GM12878 (cell line): Measurements from ENCODE around the gene ZMIZ1. TPM values are rescaled to one million over a fixed set of nuclear protein-coding genes. Genes with fewer than 3 reads are reported as not detected.

Experiments used
- ATAC-seq: fragments of 200-7000 bp; cut with Tn5 transposase; 3 replicates; pipeline ENCODE4 v1.9.1; 2020; ENCODE audit warnings: mild to moderate bottlenecking, moderate library complexity
- BruUV-seq: library from RNA; stranded (reverse); fragments of 400-500 nt; replicated peaks from 2 replicates; lab custom pipeline; 2021; lab: Mats Ljungman, UMichigan
- CTCF ChIA-PET: fragments of 300-600 bp; sonication (Branson Sonifier 250); formaldehyde crosslinking; extraction: SDS; loops from one replicate; lab custom pipeline; 2021; ENCODE audit warnings: inconsistent platforms; lab: Yijun Ruan, JAX
- POLR2A ChIA-PET: fragments of 350-600 bp; formaldehyde crosslinking; extraction: SDS; loops from one replicate; lab custom pipeline; 2021; ENCODE audit warnings: inconsistent platforms; lab: Charles Lee
- RAD21 ChIA-PET: fragments of 300-600 bp; sonication (Branson Sonifier 250); formaldehyde crosslinking; loops from one replicate; lab custom pipeline; 2023; ENCODE audit warnings: antibody characterized with exemption; ENCODE audit not compliant: unreplicated experiment; lab: Charles Lee
- SMC1A ChIA-PET: fragments of 300-600 bp; sonication (Branson Sonifier 250); formaldehyde crosslinking; loops from one replicate; lab custom pipeline; 2023; ENCODE audit not compliant: unreplicated experiment, uncharacterized antibody; lab: Charles Lee
- DNase-seq: peaks from one replicate; pipeline ENCODE4 v3.0.0-alpha.2; 2011; ENCODE audit warnings: low read depth, low spot score
- FAIRE-seq: peaks from 3 replicates; lab custom pipeline; 2011; peaks lifted over from hg19 to GRCh38; lab: Jason Lieb, UNC
- H2AFZ ChIP-seq: 2 replicates; pipeline ENCODE4 v1.6.0; 2011; ENCODE audit warnings: low read depth, low read length, control low read depth; ENCODE audit not compliant: control insufficient read depth
- H3K27ac ChIP-seq: 2 replicates; pipeline ENCODE4 v1.5.1; 2011; ENCODE audit warnings: control low read depth; ENCODE audit not compliant: control insufficient read depth, insufficient read depth
- H3K27me3 ChIP-seq, 2 experiments: replicated peaks in 1 of 2; 2 replicates each; pipeline versions ENCODE4 v1.6.0 to v1.6.1; 2011; ENCODE audit warnings: low read length in 1 of 2; ENCODE audit not compliant: control insufficient read depth in 2 of 2, insufficient read depth in 2 of 2
- H3K36me3 ChIP-seq, 2 experiments: 2 replicates each; pipeline ENCODE4 v1.5.1; 2011; ENCODE audit warnings: low read length in 1 of 2; ENCODE audit not compliant: control insufficient read depth in 2 of 2, insufficient read depth in 2 of 2
- H3K4me1 ChIP-seq: 2 replicates; pipeline ENCODE4 v1.6.1; 2011; ENCODE audit warnings: mild to moderate bottlenecking, low read length, moderate library complexity, mixed read lengths; ENCODE audit not compliant: control insufficient read depth, insufficient read depth
- H3K4me2 ChIP-seq: 2 replicates; pipeline ENCODE4 v1.6.0; 2011; ENCODE audit warnings: control low read depth; ENCODE audit not compliant: control insufficient read depth, insufficient read depth
- H3K4me3 ChIP-seq: fragments of 200-600 bp; sonication (generic); 2 replicates; pipeline ENCODE4 v1.5.1; 2016
- H3K79me2 ChIP-seq: 2 replicates; pipeline ENCODE4 v1.6.0; 2011; ENCODE audit warnings: low read length; ENCODE audit not compliant: control insufficient read depth, insufficient read depth
- H3K9ac ChIP-seq: 2 replicates; pipeline ENCODE4 v1.8.0; 2011; ENCODE audit warnings: low read length, control low read depth, mixed read lengths; ENCODE audit not compliant: control insufficient read depth, insufficient read depth
- H3K9me3 ChIP-seq: replicated peaks from 3 replicates; pipeline ENCODE4 v1.5.1; 2011; ENCODE audit warnings: mild to moderate bottlenecking, low read length; ENCODE audit not compliant: control insufficient read depth, insufficient read depth
- H4K20me1 ChIP-seq: 2 replicates; pipeline ENCODE4 v1.6.0; 2011; ENCODE audit not compliant: control insufficient read depth, insufficient read depth
- ATF7 ChIP-seq: fragments of 450-650 bp; IDR thresholded peaks from 2 replicates; pipeline ENCODE4 v1.6.1; 2016; ENCODE audit warnings: low read depth, mild to moderate bottlenecking
- BCL11A ChIP-seq: IDR thresholded peaks from 2 replicates; pipeline ENCODE4 v1.6.1; 2011; ENCODE audit warnings: low read depth, low read length
- BHLHE40 ChIP-seq, 2 experiments: fragments of 450-650 bp in 1 of 2; IDR thresholded peaks; 2 replicates each; pipeline ENCODE4 v1.6.1; 2011 to 2017; ENCODE audit warnings: low read depth in 2 of 2, borderline replicate concordance in 1 of 2, improper control_type of control experiment in 1 of 2, low read length in 1 of 2, mild to moderate bottlenecking in 1 of 2
- CBX5 ChIP-seq: sonication (generic); IDR thresholded peaks from 2 replicates; pipeline ENCODE4 v1.6.1; 2016; ENCODE audit warnings: low read depth, moderate library complexity, mild to moderate bottlenecking, inconsistent platforms
- CHD2 ChIP-seq: IDR thresholded peaks from 2 replicates; pipeline ENCODE4 v1.6.1; 2011; ENCODE audit warnings: low read depth, low read length, improper control_type of control experiment, borderline replicate concordance
- FOXM1 ChIP-seq: IDR thresholded peaks from 2 replicates; pipeline ENCODE4 v1.6.1; 2012; ENCODE audit warnings: low read depth, mild to moderate bottlenecking, inconsistent platforms, low read length, moderate library complexity
- GATAD2B ChIP-seq: fragments of 450-650 bp; conservative IDR thresholded peaks from 2 replicates; pipeline ENCODE4 v1.6.1; 2017; ENCODE audit warnings: low read depth, mild to moderate bottlenecking, moderate library complexity
- IRF4 ChIP-seq: IDR thresholded peaks from 2 replicates; pipeline ENCODE4 v1.6.1; 2011; ENCODE audit warnings: low read depth, low read length
- PAX5 ChIP-seq: IDR thresholded peaks from 2 replicates; pipeline ENCODE4 v1.6.1; 2011; ENCODE audit warnings: low read depth, low read length, borderline replicate concordance
- POU2F2 ChIP-seq: IDR thresholded peaks from 3 replicates; pipeline ENCODE4 v1.6.1; 2011; ENCODE audit warnings: low read depth, mild to moderate bottlenecking, low read length, borderline replicate concordance
- RAD51 ChIP-seq: fragments of 450-650 bp; IDR thresholded peaks from 2 replicates; pipeline ENCODE4 v1.6.1; 2016; ENCODE audit warnings: moderate library complexity, mild to moderate bottlenecking, inconsistent platforms
- RELA ChIP-seq: fragments of 450-650 bp; IDR thresholded peaks from 2 replicates; pipeline ENCODE4 v1.8.0; 2014; ENCODE audit warnings: borderline replicate concordance; ENCODE audit not compliant: partially characterized antibody
- SMC3 ChIP-seq: IDR thresholded peaks from 2 replicates; pipeline ENCODE4 v1.6.1; 2011; ENCODE audit warnings: low read length, improper control_type of control experiment, borderline replicate concordance
- SPI1 ChIP-seq: IDR thresholded peaks from 2 replicates; pipeline ENCODE4 v1.6.1; 2011; ENCODE audit warnings: low read depth, mild to moderate bottlenecking, low read length, moderate library complexity, borderline replicate concordance; ENCODE audit not compliant: insufficient read depth
- SRF ChIP-seq, 2 experiments: IDR thresholded peaks; 2 replicates each; pipeline ENCODE4 v1.6.1; 2011; ENCODE audit warnings: low read depth in 2 of 2, low read length in 2 of 2, mild to moderate bottlenecking in 1 of 2, moderate library complexity in 1 of 2
- STAT3 ChIP-seq: IDR thresholded peaks from 2 replicates; pipeline ENCODE4 v1.6.1; 2011; ENCODE audit warnings: low read depth, low read length, improper control_type of control experiment
- TBL1XR1 ChIP-seq: IDR thresholded peaks from 2 replicates; pipeline ENCODE4 v1.6.1; 2012; ENCODE audit warnings: low read depth, low read length, improper control_type of control experiment
- YY1 ChIP-seq: IDR thresholded peaks from 2 replicates; pipeline ENCODE4 v1.6.1; 2011; ENCODE audit warnings: low read depth, mild to moderate bottlenecking, low read length
- ZNF217 ChIP-seq: fragments of 450-650 bp; IDR thresholded peaks from 2 replicates; pipeline ENCODE4 v1.6.1; 2017; ENCODE audit warnings: antibody characterized with exemption, mild to moderate bottlenecking
- WGBS: methylation state at CpG from one replicate; pipeline ENCODE4 v1.1.6; 2016; ENCODE audit warnings: low lambda C conversion rate; ENCODE audit not compliant: insufficient replicate concordance, insufficient coverage; ENCODE audit errors: missing lambda C conversion rate; 5-methylcytosine and 5-hydroxymethylcytosine counted together
- in situ Hi-C: fragments of 300-500 bp; cut with MboI; formaldehyde crosslinking; loops from 9 replicates; pipeline ENCODE4 v1.14.3; 2018; ENCODE audit warnings: mixed read lengths
- intact Hi-C: fragments of 100-400 bp; cut with micrococcal nuclease; formaldehyde crosslinking; loops from one replicate; pipeline ENCODE4 v1.14.2; 2022; ENCODE audit not compliant: unreplicated experiment
- polyA plus RNA-seq, 11 experiments: library from polyadenylated mRNA; depleted of rRNA in 4 of 11; unstranded in 6 of 11; stranded (reverse) in 5 of 11; fragments of >200 nt; fragmentation: Nextera tagmentation in 4 of 11; fragmentation: Illumina TruSeq in 1 of 11; extraction: Ambion mirVana in 4 of 11; extraction: Trizol in 1 of 11; gene quantifications; 1 replicate in 1 of 11; 2 replicates in 10 of 11; pipeline versions ENCODE4 v1.2.1 to v1.2.3, GENCODE V29; 2011 to 2016; ENCODE audit warnings: inconsistent platforms in 2 of 11, missing spikeins in 2 of 11, low read depth in 1 of 11
- total RNA-seq, 4 experiments: library from RNA; depleted of rRNA in 3 of 4; stranded (reverse); fragments of >200 nt in 3 of 4; fragmentation: Illumina TruSeq in 1 of 4; extraction: Trizol in 1 of 4; gene quantifications; 2 replicates each; pipeline versions ENCODE4 v1.2.1 to v1.2.3, GENCODE V29; 2013 to 2021
- TF ChIP-seq, protein P1 (sequence below): fragments of 450-650 bp; IDR thresholded peaks from 2 replicates; pipeline ENCODE4 v1.6.1; 2017; ENCODE audit warnings: low read depth, mild to moderate bottlenecking, moderate library complexity
- TF ChIP-seq, protein P2 (sequence below): fragments of 450-650 bp; formaldehyde crosslinking; IDR thresholded peaks from 2 replicates; pipeline ENCODE4 v1.4.0; 2022; ENCODE audit warnings: mild to moderate bottlenecking, moderate library complexity

Gene ZMIZ1
- total and polyA plus RNA-seq, 10 of the 15 experiments (the other 5 are each of a cell fraction or from before 2014, with no cell fraction given) = 3.1 to 82.3 (median 14.9) TPM

DNA sequence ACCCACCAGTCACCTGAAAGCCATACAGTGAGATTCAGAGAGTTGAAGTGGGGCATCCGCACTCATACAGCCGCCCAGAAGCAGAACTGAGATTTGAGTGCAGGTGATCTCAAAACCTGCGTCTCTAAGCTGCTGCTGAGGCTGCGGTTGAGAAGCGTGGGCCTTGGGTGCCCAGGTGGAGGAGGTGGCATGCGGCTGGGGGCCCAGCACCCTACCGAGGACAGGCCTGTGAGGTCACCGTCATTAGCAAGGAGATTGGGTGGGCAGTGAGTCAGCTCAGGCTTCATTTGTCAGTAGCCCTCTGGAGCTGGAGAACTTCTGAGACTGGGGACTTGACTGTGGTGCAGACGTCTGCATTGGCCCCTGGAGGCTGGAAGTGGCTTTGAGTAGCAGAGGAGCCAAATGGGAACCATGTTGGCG lies 29.8 kb downstream of the ZMIZ1 start:
- H3K9ac ChIP-seq = no peak overlapping the region
- H3K79me2 ChIP-seq = no peaks in the 10 kb centered on the region
- H3K4me3 ChIP-seq = no peak overlapping the region
- ATAC-seq (peak; percentile 88), FAIRE-seq (peak; percentile 54), DNase-seq (peak; percentile 57)
- H3K27ac ChIP-seq = no peak overlapping the region
- whole genome bisulfite sequencing = 5% methylated on average over 10 of the region's 10 CpGs
- H3K36me3 ChIP-seq = no peaks in the 10 kb centered on the region
- intact Hi-C loops (no loop called here), in situ Hi-C loops (no loop called here)
- H3K4me1 ChIP-seq = peaks cover 50% of the 10 kb centered on the region
- ChIA-PET SMC1A (interaction anchor here (1.1 to 1.3 kb wide), 2 partner anchors 16 to 40 kb away, joined by 3 read pairs; no protein-coding TSS in a partner anchor), RAD21 (interaction anchor here (1.3 kb wide), 1 partner anchor 67 kb away, joined by 3 read pairs; no protein-coding TSS in a partner anchor), CTCF (interaction anchor here (0.8 to 1.7 kb wide), 2 partner anchors 12 to 81 kb away, joined by 3 to 4 read pairs; no protein-coding TSS in a partner anchor), POLR2A (interaction anchor here (1.0 kb wide), 1 partner anchor 143 kb away, joined by 3 read pairs; no protein-coding TSS in a partner anchor)
- H4K20me1 ChIP-seq = peaks cover 4% of the 10 kb centered on the region; the same call in 1 of the 2 replicates
- no TSS peak for BruUV-seq
- no peaks in the 10 kb centered on the region for H3K27me3 ChIP-seq
- peak overlapping the region; percentile 41 for H3K4me2 ChIP-seq
- no peaks in the 10 kb centered on the region for H3K9me3 ChIP-seq
- H2AFZ ChIP-seq = no peak overlapping the region
- TF ChIP-seq, protein P1, sequence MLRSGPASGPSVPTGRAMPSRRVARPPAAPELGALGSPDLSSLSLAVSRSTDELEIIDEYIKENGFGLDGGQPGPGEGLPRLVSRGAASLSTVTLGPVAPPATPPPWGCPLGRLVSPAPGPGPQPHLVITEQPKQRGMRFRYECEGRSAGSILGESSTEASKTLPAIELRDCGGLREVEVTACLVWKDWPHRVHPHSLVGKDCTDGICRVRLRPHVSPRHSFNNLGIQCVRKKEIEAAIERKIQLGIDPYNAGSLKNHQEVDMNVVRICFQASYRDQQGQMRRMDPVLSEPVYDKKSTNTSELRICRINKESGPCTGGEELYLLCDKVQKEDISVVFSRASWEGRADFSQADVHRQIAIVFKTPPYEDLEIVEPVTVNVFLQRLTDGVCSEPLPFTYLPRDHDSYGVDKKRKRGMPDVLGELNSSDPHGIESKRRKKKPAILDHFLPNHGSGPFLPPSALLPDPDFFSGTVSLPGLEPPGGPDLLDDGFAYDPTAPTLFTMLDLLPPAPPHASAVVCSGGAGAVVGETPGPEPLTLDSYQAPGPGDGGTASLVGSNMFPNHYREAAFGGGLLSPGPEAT = peak; percentile 67
- TF ChIP-seq ZNF217 (0 out of 2 replicates have a peak, but pooled peaks have one; percentile 38), IRF4 (peak; percentile 57; the same call in 1 of the 2 replicates), ATF7 (peak; percentile 87), STAT3 (no peak), FOXM1 (no peak), RELA (no peak), RAD51 (no peak), CHD2 (0 out of 2 replicates have a peak, but pooled peaks have one; percentile 25), PAX5 (peak; percentile 74; the same call in 1 of the 2 replicates), POU2F2 (peak; percentile 56; the same call in 1 of the 3 replicates), TBL1XR1 (no peak), SPI1 (peak; percentile 90), GATAD2B (peak; percentile 87), YY1 (0 out of 2 replicates have a peak, but pooled peaks have one; percentile 19), BCL11A (peak; percentile 78), BHLHE40 (IDR thresholded peaks at IDR 0.05; ENCODE audit: borderline replicate concordance in 1 of 2, low read depth in 2 of 2, low read length in 1 of 2) (peak; percentile 90 to 96), CBX5 (no peak), SMC3 (no peak), SRF (IDR thresholded peaks at IDR 0.05; ENCODE audit: low read depth in 2 of 2, low read length in 2 of 2) (no peak)
- TF ChIP-seq, protein P2, sequence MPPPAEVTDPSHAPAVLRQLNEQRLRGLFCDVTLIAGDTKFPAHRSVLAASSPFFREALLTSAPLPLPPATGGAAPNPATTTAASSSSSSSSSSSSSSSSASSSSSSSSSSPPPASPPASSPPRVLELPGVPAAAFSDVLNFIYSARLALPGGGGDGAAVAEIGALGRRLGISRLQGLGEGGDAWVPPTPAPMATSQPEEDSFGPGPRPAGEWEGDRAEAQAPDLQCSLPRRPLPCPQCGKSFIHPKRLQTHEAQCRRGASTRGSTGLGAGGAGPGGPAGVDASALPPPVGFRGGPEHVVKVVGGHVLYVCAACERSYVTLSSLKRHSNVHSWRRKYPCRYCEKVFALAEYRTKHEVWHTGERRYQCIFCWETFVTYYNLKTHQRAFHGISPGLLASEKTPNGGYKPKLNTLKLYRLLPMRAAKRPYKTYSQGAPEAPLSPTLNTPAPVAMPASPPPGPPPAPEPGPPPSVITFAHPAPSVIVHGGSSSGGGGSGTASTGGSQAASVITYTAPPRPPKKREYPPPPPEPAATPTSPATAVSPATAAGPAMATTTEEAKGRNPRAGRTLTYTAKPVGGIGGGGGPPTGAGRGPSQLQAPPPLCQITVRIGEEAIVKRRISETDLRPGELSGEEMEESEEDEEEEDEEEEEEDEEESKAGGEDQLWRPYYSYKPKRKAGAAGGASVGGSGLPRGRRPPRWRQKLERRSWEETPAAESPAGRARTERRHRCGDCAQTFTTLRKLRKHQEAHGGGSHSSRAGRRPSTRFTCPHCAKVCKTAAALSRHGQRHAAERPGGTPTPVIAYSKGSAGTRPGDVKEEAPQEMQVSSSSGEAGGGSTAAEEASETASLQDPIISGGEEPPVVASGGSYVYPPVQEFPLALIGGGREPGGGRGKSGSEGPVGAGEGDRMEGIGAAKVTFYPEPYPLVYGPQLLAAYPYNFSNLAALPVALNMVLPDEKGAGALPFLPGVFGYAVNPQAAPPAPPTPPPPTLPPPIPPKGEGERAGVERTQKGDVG (CRISPR knock-in tag) = no peak
